Measurements from ENCODE around the gene OTUD7B.

OTUD7B gene

DNA sequence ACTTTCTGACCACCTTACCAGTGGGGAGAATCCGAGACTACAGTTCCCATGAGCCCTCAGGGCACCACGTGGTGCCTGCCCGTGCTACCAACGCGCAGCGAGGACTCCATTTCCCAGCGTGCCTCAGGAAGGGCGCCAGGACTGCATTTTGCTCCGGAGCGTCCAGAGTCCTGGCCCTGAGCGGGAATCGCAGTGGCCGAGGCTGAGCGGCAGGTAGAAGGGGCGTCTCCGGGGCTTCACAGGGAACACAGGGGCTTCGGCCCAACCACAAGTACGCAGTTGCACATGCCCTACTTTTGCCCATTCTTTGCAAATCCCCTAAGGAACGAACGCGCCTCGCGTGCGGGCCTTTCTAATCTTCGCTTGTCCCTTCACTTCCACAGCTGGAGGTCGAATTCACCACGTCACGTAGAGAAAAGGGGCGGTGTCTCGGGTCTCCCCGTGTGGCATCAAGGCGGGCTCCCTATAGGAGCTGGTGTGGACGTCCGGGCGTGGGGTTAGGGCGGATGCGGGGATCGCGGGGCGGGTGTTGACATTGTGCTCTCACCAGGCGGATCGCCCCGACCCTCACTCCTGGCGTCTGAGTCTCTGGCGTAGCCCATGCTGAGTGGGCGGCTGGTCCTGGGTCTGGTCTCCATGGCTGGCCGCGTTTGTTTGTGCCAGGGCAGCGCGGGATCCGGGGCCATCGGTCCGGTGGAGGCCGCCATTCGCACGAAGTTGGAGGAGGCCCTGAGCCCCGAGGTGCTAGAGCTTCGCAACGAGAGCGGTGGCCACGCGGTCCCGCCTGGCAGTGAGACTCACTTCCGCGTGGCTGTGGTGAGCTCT lies 110.9 kb downstream of the OTUD7B start, which contains the start of gene BOLA1 (continued):
- TF ChIP-seq, protein P1, sequence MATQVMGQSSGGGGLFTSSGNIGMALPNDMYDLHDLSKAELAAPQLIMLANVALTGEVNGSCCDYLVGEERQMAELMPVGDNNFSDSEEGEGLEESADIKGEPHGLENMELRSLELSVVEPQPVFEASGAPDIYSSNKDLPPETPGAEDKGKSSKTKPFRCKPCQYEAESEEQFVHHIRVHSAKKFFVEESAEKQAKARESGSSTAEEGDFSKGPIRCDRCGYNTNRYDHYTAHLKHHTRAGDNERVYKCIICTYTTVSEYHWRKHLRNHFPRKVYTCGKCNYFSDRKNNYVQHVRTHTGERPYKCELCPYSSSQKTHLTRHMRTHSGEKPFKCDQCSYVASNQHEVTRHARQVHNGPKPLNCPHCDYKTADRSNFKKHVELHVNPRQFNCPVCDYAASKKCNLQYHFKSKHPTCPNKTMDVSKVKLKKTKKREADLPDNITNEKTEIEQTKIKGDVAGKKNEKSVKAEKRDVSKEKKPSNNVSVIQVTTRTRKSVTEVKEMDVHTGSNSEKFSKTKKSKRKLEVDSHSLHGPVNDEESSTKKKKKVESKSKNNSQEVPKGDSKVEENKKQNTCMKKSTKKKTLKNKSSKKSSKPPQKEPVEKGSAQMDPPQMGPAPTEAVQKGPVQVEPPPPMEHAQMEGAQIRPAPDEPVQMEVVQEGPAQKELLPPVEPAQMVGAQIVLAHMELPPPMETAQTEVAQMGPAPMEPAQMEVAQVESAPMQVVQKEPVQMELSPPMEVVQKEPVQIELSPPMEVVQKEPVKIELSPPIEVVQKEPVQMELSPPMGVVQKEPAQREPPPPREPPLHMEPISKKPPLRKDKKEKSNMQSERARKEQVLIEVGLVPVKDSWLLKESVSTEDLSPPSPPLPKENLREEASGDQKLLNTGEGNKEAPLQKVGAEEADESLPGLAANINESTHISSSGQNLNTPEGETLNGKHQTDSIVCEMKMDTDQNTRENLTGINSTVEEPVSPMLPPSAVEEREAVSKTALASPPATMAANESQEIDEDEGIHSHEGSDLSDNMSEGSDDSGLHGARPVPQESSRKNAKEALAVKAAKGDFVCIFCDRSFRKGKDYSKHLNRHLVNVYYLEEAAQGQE (tag by site-specific recombination; IDR thresholded peaks at IDR 0.05): no peak
- no peak for TF ChIP-seq ZNF830 (tag by site-specific recombination; IDR thresholded peaks at IDR 0.05; ENCODE audit: low read depth)
- TF ChIP-seq ZNF426 (tag by site-specific recombination; IDR thresholded peaks at IDR 0.05): no peak
- peak; percentile 76 for TF ChIP-seq YY1 (tag by site-specific recombination; IDR thresholded peaks at IDR 0.05)
- TF ChIP-seq ZNF654 (tag by site-specific recombination; IDR thresholded peaks at IDR 0.05; ENCODE audit: low read depth): no peak
- TF ChIP-seq, protein P2, sequence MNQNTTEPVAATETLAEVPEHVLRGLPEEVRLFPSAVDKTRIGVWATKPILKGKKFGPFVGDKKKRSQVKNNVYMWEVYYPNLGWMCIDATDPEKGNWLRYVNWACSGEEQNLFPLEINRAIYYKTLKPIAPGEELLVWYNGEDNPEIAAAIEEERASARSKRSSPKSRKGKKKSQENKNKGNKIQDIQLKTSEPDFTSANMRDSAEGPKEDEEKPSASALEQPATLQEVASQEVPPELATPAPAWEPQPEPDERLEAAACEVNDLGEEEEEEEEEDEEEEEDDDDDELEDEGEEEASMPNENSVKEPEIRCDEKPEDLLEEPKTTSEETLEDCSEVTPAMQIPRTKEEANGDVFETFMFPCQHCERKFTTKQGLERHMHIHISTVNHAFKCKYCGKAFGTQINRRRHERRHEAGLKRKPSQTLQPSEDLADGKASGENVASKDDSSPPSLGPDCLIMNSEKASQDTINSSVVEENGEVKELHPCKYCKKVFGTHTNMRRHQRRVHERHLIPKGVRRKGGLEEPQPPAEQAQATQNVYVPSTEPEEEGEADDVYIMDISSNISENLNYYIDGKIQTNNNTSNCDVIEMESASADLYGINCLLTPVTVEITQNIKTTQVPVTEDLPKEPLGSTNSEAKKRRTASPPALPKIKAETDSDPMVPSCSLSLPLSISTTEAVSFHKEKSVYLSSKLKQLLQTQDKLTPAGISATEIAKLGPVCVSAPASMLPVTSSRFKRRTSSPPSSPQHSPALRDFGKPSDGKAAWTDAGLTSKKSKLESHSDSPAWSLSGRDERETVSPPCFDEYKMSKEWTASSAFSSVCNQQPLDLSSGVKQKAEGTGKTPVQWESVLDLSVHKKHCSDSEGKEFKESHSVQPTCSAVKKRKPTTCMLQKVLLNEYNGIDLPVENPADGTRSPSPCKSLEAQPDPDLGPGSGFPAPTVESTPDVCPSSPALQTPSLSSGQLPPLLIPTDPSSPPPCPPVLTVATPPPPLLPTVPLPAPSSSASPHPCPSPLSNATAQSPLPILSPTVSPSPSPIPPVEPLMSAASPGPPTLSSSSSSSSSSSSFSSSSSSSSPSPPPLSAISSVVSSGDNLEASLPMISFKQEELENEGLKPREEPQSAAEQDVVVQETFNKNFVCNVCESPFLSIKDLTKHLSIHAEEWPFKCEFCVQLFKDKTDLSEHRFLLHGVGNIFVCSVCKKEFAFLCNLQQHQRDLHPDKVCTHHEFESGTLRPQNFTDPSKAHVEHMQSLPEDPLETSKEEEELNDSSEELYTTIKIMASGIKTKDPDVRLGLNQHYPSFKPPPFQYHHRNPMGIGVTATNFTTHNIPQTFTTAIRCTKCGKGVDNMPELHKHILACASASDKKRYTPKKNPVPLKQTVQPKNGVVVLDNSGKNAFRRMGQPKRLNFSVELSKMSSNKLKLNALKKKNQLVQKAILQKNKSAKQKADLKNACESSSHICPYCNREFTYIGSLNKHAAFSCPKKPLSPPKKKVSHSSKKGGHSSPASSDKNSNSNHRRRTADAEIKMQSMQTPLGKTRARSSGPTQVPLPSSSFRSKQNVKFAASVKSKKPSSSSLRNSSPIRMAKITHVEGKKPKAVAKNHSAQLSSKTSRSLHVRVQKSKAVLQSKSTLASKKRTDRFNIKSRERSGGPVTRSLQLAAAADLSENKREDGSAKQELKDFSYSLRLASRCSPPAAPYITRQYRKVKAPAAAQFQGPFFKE (tag by site-specific recombination; IDR thresholded peaks at IDR 0.05; ENCODE audit: borderline replicate concordance): no peak
- TF ChIP-seq, protein P3, sequence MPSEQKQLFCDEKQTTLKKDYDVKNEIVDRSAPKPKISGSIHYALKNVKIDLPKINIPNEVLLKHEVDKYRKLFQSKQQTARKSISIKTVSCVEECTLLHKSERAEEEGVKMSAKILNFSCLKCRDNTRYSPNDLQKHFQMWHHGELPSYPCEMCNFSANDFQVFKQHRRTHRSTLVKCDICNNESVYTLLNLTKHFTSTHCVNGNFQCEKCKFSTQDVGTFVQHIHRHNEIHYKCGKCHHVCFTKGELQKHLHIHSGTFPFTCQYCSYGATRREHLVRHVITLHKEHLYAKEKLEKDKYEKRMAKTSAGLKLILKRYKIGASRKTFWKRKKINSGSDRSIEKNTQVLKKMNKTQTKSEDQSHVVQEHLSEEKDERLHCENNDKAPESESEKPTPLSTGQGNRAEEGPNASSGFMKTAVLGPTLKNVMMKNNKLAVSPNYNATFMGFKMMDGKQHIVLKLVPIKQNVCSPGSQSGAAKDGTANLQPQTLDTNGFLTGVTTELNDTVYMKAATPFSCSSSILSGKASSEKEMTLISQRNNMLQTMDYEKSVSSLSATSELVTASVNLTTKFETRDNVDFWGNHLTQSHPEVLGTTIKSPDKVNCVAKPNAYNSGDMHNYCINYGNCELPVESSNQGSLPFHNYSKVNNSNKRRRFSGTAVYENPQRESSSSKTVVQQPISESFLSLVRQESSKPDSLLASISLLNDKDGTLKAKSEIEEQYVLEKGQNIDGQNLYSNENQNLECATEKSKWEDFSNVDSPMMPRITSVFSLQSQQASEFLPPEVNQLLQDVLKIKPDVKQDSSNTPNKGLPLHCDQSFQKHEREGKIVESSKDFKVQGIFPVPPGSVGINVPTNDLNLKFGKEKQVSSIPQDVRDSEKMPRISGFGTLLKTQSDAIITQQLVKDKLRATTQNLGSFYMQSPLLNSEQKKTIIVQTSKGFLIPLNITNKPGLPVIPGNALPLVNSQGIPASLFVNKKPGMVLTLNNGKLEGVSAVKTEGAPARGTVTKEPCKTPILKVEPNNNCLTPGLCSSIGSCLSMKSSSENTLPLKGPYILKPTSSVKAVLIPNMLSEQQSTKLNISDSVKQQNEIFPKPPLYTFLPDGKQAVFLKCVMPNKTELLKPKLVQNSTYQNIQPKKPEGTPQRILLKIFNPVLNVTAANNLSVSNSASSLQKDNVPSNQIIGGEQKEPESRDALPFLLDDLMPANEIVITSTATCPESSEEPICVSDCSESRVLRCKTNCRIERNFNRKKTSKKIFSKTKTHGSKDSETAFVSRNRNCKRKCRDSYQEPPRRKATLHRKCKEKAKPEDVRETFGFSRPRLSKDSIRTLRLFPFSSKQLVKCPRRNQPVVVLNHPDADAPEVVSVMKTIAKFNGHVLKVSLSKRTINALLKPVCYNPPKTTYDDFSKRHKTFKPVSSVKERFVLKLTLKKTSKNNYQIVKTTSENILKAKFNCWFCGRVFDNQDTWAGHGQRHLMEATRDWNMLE (tag by site-specific recombination; conservative IDR thresholded peaks at IDR 0.05; ENCODE audit: low read depth): peak; percentile 24; the same call in 1 of the 2 replicates
- no peak for TF ChIP-seq ZFP41 (tag by site-specific recombination; IDR thresholded peaks at IDR 0.05; ENCODE audit: borderline replicate concordance)
- no peak for TF ChIP-seq ZNF837 (tag by site-specific recombination; IDR thresholded peaks at IDR 0.05)
- TF ChIP-seq, protein P4, sequence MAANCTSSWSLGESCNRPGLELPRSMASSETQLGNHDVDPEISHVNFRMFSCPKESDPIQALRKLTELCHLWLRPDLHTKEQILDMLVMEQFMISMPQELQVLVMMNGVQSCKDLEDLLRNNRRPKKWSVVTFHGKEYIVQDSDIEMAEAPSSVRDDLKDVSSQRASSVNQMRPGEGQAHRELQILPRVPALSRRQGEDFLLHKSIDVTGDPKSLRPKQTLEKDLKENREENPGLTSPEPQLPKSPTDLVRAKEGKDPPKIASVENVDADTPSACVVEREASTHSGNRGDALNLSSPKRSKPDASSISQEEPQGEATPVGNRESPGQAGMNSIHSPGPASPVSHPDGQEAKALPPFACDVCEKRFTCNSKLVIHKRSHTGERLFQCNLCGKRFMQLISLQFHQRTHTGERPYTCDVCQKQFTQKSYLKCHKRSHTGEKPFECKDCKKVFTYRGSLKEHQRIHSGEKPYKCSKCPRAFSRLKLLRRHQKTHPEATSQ (tag by site-specific recombination; IDR thresholded peaks at IDR 0.05): no peak
- TF ChIP-seq ZNF350 (tag by site-specific recombination; IDR thresholded peaks at IDR 0.05): no peak
- no peak for TF ChIP-seq ZNF214 (tag by site-specific recombination; IDR thresholded peaks at IDR 0.05; ENCODE audit: borderline replicate concordance)
- TF ChIP-seq ZFP69B (tag by site-specific recombination; IDR thresholded peaks at IDR 0.05): 0 out of 2 replicates have a peak, but pooled peaks have one; percentile 17
- TF ChIP-seq, protein P5, sequence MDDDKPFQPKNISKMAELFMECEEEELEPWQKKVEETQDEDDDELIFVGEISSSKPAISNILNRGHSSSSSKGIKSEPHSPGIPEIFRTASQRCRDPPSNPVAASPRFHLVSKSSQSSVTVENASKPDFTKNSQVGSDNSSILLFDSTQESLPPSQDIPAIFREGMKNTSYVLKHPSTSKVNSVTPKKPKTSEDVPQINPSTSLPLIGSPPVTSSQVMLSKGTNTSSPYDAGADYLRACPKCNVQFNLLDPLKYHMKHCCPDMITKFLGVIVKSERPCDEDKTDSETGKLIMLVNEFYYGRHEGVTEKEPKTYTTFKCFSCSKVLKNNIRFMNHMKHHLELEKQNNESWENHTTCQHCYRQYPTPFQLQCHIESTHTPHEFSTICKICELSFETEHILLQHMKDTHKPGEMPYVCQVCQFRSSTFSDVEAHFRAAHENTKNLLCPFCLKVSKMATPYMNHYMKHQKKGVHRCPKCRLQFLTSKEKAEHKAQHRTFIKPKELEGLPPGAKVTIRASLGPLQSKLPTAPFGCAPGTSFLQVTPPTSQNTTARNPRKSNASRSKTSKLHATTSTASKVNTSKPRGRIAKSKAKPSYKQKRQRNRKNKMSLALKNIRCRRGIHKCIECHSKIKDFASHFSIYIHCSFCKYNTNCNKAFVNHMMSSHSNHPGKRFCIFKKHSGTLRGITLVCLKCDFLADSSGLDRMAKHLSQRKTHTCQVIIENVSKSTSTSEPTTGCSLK (tag by site-specific recombination; IDR thresholded peaks at IDR 0.05): no peak
- TF ChIP-seq ZNF658 (tag by site-specific recombination; IDR thresholded peaks at IDR 0.05): no peak
